Measurements from ENCODE around the gene RIOK2.

RIOK2 gene

DNA sequence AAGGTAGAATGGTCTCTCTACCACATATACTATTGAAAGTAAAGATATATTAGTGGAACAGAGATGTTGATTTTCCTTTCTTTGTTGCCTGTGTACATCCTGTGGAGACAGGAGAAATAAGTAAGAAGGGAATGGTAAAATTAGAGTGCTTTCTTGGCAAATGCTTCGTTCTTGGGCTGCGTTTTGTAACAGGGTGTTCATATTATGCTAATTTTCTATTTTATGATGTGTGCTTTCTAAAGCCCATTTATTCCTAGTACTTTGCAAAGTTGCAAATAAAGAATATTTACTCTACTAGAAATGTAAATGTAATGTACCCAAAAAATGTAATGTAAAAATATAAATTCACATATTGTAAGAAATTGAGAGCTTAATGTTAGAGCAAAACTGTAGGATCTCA is 40.5 kb upstream of the RIOK2 start:
- H3K4me2 ChIP-seq (ENCODE audit: low read depth, low read length, poor library complexity, severe bottlenecking), result no peak overlapping the region
- H3K9me3 ChIP-seq (ENCODE audit: insufficient read depth, low read length), result no peaks in the 10 kb centered on the region
- H3K36me3 ChIP-seq (ENCODE audit: low read length), result no peaks in the 10 kb centered on the region
- H3K27me3 ChIP-seq (ENCODE audit: low read length), result no peaks in the 10 kb centered on the region
- no peak overlapping the region for H3K4me3 ChIP-seq (ENCODE audit: insufficient read depth, low read length, poor library complexity, severe bottlenecking)
- H3K79me2 ChIP-seq (ENCODE audit: insufficient read depth, low read length), result no peaks in the 10 kb centered on the region
- H4K20me1 ChIP-seq (ENCODE audit: low read depth, low read length), result no peaks in the 10 kb centered on the region; the same call in 1 of the 2 replicates
- no peak overlapping the region for H3K27ac ChIP-seq (ENCODE audit: low read depth, low read length)
- no peak overlapping the region for H2AFZ ChIP-seq (ENCODE audit: low read depth, low read length, severe bottlenecking)
- H3K9ac ChIP-seq (ENCODE audit: low read length), result no peak overlapping the region
- H3F3A ChIP-seq (ENCODE audit: insufficient read depth), result no peaks in the 10 kb centered on the region
- TF ChIP-seq, protein P1, sequence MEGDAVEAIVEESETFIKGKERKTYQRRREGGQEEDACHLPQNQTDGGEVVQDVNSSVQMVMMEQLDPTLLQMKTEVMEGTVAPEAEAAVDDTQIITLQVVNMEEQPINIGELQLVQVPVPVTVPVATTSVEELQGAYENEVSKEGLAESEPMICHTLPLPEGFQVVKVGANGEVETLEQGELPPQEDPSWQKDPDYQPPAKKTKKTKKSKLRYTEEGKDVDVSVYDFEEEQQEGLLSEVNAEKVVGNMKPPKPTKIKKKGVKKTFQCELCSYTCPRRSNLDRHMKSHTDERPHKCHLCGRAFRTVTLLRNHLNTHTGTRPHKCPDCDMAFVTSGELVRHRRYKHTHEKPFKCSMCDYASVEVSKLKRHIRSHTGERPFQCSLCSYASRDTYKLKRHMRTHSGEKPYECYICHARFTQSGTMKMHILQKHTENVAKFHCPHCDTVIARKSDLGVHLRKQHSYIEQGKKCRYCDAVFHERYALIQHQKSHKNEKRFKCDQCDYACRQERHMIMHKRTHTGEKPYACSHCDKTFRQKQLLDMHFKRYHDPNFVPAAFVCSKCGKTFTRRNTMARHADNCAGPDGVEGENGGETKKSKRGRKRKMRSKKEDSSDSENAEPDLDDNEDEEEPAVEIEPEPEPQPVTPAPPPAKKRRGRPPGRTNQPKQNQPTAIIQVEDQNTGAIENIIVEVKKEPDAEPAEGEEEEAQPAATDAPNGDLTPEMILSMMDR (IDR thresholded peaks at IDR 0.05; ENCODE audit: insufficient read depth, low read length, poor library complexity, severe bottlenecking), result no peak
- no peak for TF ChIP-seq EZH2phosphoT487 (conservative IDR thresholded peaks at IDR 0.05; ENCODE audit: low read length)
- no peaks in the 10 kb centered on the region for H3K9me2 ChIP-seq (replicated peaks; ENCODE audit: insufficient read depth, low read length)

DNA sequence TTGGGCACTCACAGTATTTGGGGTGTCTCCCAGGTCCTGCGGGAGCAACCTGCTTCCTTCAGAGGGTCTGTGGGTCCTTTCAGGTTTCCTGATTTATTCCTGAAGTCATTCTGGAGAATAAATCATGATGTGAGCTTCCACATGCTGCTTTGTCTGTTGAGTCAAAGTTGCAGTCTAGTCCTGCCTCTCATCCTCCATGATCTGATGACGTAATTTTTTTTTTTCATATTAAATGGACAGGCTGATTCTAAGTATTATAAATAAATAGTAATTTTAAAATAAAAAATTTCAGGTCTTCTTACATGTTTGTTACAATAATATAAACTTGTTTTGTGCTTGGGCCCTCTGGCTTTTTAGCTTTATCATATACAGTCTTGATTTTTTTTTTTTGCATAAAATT is 26.3 kb upstream of the RIOK2 start:
- no peak overlapping the region for H3K27ac ChIP-seq (ENCODE audit: low read depth, low read length)
- H3K4me2 ChIP-seq (ENCODE audit: low read depth, low read length, poor library complexity, severe bottlenecking), result no peak overlapping the region
- H3K4me3 ChIP-seq (ENCODE audit: insufficient read depth, low read length, poor library complexity, severe bottlenecking), result no peak overlapping the region
- H3K36me3 ChIP-seq (ENCODE audit: low read length), result no peaks in the 10 kb centered on the region
- no peaks in the 10 kb centered on the region for H3K79me2 ChIP-seq (ENCODE audit: insufficient read depth, low read length)
- H4K20me1 ChIP-seq (ENCODE audit: low read depth, low read length), result no peaks in the 10 kb centered on the region
- H3K9me2 ChIP-seq (replicated peaks; ENCODE audit: insufficient read depth, low read length), result no peaks in the 10 kb centered on the region
- no peaks in the 10 kb centered on the region for H3K9me3 ChIP-seq (ENCODE audit: insufficient read depth, low read length)
- H2AFZ ChIP-seq (ENCODE audit: low read depth, low read length, severe bottlenecking), result no peak overlapping the region
- no peak overlapping the region for H3K9ac ChIP-seq (ENCODE audit: low read length)
- no peak for TF ChIP-seq EZH2phosphoT487 (conservative IDR thresholded peaks at IDR 0.05; ENCODE audit: low read length)
- TF ChIP-seq, protein P1 (IDR thresholded peaks at IDR 0.05; ENCODE audit: insufficient read depth, low read length, poor library complexity, severe bottlenecking), result no peak
- H3F3A ChIP-seq (ENCODE audit: insufficient read depth), result no peaks in the 10 kb centered on the region
- H3K27me3 ChIP-seq (ENCODE audit: low read length), result no peaks in the 10 kb centered on the region

DNA sequence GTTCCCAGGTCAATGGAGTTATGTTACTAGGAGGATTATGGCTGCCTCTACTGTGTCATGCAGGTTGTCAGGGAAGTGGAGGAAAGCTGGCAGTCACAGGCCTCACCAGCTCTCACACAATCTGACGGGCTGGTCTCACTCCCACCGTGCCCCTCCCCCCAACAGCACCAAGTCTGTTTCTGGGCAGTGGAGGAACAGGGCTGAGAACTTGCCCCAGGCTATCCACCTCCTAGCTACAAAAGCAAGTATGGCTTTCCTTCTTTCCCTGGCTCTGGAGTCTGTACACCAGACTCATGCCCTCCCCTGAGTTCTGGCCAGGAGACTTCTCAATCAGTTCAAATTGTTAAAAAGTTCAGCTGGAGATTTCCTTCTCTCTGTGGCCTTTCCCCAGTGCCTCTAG is 25.7 kb upstream of the RIOK2 start:
- Histone ChIP-seq H2AFZ (ENCODE audit: low read depth, low read length, severe bottlenecking) (no peak overlapping the region), H3K27me3 (ENCODE audit: low read length) (no peaks in the 10 kb centered on the region), H3K27ac (ENCODE audit: low read depth, low read length) (no peak overlapping the region), H3K79me2 (ENCODE audit: insufficient read depth, low read length) (no peaks in the 10 kb centered on the region), H3K4me2 (ENCODE audit: low read depth, low read length, poor library complexity, severe bottlenecking) (no peak overlapping the region), H3K9ac (ENCODE audit: low read length) (no peak overlapping the region), H3F3A (ENCODE audit: insufficient read depth) (no peaks in the 10 kb centered on the region), H3K9me3 (ENCODE audit: insufficient read depth, low read length) (no peaks in the 10 kb centered on the region), H3K36me3 (ENCODE audit: low read length) (no peaks in the 10 kb centered on the region), H3K9me2 (replicated peaks; ENCODE audit: insufficient read depth, low read length) (no peaks in the 10 kb centered on the region), H4K20me1 (ENCODE audit: low read depth, low read length) (no peaks in the 10 kb centered on the region), H3K4me3 (ENCODE audit: insufficient read depth, low read length, poor library complexity, severe bottlenecking) (no peak overlapping the region)
- TF ChIP-seq, protein P1 (IDR thresholded peaks at IDR 0.05; ENCODE audit: insufficient read depth, low read length, poor library complexity, severe bottlenecking), result no peak
- TF ChIP-seq EZH2phosphoT487 (conservative IDR thresholded peaks at IDR 0.05; ENCODE audit: low read length), result no peak

All from SU-DHL-6 (cell line).